GM18511 (cell line): ENCODE data around the gene ZC2HC1B.

Experiments used
- ATAC-seq: cut with Tn5 transposase; IDR thresholded peaks from one replicate; pipeline ENCODE4 v1.9.1; 2021; ENCODE audit warnings: mild to moderate bottlenecking, moderate library complexity; ENCODE audit not compliant: unreplicated experiment

Gene ZC2HC1B

DNA sequence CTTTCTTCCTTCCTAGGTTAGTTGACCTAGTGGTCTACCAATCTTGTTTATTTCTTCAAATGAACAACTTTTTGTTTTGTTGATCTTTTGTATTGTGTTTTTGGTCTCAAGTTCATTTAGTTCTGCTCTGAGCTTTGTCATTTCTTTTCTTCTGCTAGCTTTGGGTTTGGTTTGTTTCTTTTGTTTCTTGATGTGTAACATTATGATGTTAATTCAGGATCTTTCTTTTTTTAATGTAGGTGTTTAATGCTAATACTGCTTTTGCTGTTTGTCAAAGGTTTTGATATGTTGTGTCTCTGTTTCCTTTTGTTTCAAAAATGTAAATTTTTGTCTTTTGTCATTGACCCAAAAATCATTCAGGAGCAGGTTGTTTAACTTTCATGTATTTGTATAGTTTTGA, 65.7 kb downstream of the ZC2HC1B start:
- no peak for ATAC-seq

- ATAC-seq: no peak
Measured at GRCh38 chr6:143934331-143934730, 70.1 kb downstream of the ZC2HC1B start.

DNA sequence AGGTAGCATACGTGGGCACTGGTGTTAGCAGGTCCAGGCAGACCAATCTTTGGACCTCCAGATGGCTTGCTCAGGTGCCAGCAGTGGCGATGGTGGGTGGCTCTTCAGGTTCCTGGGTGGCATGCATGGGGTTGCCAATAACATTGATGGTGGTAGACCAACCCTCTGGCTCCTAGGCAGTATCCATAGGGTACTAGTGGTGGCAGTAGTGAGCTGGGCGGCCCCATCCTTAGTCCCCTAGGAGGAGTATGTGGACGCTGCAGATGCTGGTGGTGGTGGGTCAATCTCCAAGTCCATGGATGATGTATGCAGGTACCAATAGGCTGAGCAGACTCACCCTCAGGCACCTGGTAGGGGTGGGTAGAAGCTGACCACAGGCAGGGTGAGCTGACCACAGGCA, 70.6 kb downstream of the ZC2HC1B start:
- no peak for ATAC-seq

DNA sequence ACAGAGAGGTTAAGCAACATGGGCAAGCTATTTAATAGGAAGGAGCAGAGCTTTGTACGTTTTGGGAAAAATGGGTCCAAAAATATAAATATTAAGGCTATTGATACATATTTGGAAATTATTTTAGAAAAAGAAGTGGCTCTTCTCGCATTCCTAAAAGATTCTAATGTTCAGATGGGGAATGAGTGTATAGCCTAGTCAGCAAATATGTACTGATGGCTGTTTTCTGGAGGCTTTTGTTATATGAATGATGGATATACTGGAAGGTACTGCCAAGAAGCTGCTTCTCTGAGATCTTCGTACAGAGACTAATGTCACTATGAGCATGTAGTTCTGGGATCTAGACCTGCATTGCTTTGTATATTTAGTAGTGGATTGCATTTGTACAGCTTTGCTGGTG, 72.1 kb downstream of the ZC2HC1B start:
- no peak for ATAC-seq

DNA sequence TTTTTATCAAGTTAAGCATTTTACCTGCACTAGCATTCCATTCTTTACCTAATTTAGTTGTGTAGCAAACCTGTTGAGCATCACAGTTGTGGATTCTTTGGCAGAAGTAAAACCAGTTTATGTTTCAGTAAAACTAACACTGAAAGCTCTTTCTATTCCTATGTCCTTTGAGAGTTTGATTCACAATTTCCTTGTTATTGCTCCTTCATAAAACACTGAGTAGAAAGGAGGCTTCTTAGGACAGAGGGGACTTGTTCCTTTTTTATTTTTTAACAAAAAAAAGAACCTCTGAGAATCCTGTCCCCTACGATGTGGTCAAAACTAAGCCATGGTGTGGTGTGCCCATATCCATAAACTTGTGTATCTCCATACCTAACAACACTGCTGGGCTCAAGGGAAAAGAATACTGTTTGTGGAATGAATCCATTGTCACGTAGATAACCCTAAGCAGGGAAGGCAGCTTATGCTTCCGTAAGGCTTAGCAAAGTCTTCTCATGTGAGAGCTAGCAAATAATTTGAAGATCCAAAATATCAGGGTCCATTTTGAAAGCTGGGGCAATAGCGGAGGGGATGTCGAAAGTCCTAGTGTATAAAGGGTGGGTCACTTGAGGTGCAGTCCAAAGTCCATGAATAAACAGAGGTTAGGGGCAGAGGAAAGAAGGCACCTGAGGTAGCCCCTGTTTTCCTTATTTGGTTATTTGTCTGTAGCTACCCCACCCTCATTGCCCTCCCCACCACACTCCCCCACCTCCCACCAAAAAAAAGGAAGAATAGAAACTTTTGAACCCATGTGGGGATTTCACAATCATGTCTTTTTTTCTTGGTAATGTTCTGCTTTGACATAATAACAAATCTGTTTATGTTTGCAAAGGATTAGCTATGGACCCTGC, 72.7 kb downstream of the ZC2HC1B start:
- no peak for ATAC-seq

- no peak for ATAC-seq
Measured at GRCh38 chr6:143937668-143937970, 73.3 kb downstream of the ZC2HC1B start.

DNA sequence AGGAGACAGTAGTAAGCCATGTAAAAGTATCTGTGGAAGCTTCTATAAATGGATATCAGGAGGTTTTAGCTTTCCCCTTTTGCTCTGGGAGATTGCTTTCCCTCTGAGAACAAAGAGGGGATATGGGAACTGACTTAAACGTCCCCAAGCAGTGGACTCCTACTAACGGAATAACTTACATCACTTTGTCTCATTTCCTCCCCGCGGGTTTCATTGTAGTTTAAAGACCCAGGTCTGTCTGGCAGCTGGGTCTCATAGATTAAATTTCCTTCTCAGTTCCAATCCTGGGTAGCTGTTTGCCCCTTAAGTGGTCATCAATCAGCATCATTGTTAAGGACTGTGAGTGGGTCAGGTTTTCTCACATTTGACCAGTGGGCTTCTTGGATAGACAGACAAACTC, 75.1 kb downstream of the ZC2HC1B start:
- no peak for ATAC-seq

DNA sequence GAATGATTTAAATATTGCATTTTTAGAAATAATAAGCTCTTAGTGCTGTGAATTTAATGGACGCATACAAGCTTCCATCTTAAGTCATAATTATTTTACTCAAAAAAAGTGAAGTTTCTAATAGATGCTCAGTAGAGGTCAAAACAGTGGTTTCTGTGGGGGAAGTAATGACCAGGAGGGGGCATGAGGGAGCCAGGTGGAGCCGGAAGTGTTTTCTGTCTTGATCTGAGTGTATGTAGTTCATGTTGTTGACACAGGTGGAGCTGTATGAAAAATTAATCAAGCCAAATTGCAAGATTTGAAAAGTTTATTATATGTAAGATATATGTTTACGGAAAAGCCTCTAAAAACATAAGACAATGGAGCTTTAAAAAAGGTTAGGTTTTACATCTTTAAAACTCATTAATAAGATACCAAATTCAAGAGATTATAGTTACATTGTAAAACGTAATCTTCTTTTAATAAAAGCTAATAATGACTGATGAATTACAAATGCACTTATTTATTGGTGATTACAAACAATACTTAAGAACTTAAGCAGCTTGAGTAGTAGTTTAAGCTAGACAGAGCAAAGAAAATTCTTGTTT, 75.8 kb downstream of the ZC2HC1B start:
- ATAC-seq: peak; percentile 97

DNA sequence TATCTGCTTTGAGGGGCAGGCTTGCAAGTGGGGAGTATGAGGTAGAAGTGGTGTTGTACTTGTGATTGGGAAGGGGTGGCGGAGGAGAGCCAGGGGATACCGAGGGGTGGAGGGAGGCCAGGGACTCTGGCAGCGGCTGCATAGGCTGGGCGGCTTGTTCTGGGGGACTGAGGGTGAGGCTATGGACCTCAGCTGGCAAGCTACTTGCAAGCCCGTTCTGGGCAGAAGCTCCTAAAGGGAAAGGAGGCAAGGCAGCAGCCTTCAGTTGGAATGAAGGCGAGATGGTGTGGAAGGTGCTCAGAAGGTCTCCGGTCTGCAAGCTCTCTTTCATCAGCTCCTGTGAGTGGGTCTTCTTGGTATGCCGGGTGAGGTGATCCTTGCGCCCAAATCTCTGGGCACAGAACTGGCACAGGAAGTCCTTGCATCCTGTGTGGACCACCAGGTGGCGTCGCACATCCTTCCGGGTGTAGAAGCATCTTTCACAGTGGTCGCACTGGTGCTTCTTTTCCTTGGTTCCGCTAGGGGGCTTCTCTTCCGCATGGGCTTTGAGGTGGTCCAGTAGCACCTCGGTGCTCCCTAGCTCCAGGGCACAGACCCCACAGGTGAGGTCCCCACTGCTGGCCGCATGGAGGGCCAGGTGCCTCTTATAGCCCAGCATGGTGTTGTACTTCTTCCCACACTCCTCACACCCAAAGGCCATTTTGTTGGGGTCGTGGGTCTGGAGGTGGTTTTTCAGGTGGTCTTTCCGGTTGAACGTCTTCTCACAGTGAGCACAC, 77.8 kb downstream of the ZC2HC1B start:
- peak; percentile 57 for ATAC-seq

GRCh38 chr6:143948208-143948607, 83.9 kb downstream of the ZC2HC1B start:
- ATAC-seq: no peak

DNA sequence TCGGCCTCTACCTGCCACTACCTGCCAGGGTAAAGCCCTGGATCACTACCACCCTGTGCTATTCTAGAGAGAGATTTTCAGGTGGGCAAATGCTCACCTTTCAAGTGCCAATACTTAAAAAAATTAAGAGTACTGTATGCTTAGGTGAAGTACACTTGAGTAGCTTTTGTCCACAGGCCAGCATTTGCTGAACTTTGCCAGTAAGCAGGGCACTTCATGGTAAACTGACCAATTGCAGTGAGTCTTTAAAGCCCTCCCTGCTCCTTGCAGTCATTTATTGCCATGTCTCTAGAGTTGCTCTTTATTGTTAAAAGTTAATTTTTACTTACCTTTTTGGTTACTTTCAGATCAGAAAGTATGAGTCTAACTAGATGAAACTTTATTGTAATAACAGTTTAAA, 85.3 kb downstream of the ZC2HC1B start:
- ATAC-seq: no peak

DNA sequence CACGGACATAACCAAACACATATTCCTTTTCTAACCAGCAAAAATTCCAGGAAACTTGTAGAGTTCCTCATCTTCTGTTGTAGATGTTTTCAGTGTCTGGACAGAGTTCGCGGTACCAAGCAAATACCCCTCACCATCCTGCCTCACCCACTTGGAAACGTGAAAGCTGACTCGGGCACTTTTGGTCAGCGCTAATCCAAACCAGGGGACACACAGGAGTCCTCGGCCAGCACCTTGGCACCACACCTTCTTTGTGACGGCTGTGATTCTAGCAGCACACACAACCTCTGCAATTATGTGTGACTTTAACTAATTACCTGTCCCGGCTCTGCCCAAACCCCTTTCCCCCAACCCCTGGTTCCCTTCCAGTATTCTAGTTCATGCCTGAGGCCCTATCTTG, 85.7 kb downstream of the ZC2HC1B start:
- ATAC-seq: no peak

- ATAC-seq: no peak
Measured at GRCh38 chr6:143950875-143951274, 86.6 kb downstream of the ZC2HC1B start.

DNA sequence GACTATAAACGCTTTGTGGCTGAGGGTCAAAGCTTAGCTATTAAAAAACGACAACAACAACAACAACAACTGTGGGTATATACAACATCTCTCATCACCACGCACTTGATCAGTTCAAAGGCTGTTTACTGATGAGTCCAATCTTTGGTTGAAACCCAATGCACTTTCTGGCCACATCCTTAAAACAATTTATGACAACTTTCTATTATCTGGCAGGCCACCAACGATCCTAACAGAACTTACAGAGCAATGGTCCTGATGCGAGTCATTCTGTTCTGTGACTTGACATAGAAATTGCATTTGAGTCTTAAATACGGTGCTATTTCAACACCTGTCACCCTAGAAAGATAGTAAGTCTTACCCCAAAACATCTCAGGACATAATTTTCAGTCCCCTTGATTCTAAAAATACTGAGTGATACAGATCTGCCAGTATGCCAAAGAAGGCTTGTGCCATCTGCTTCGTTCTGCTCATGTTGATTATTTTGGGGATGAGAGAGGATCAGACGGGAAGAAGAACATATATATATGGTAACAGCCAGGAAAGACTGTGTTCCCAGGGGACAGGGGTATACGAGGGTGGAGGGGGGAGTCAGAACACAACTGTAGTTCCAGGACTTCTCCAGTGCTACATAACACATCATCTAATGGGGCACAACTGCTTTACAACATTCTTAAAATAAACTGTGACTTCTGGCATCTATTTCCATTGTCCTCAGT, 87.9 kb downstream of the ZC2HC1B start:
- ATAC-seq: no peak

- ATAC-seq: no peak
Measured at GRCh38 chr6:143952947-143953701, 88.8 kb downstream of the ZC2HC1B start.

DNA sequence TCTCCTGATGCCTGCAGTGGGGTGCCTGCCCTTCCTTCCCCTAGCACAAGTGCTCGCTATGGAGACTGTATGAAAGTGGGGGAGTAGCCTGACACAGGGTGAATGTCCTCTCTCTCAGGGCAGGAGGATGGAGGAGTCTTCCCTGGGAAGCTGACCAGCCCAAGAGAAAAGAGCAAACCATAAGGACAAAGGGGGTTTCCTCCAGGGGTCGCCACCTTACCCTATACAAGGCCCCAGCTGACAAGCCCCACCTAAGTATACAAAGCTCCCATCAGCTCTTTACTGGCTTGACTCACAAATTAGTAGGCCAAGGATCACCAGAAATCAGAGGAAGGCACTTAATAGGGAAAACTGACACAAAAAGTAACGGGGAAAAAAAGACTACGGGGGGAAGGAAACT, 89.6 kb downstream of the ZC2HC1B start:
- no peak for ATAC-seq

DNA sequence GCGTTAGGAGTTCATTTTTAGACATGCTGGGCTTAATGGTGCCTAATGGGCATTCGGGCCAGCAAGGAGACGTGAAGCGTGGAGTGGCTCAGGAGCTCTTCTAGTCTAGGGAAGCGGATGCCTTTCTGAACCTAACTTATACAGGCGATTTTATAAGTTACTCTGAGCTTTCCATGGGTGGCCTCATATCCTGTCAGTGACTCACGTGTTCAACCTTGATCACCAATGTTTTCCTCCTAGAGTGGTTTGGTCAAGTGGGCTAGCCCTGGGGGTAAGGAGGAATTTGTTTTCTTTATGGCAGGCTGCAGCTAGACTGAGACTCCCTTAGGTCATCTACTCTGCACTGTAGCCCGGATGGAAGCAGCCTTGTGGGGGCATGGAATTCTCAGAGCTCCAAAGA, 91.7 kb downstream of the ZC2HC1B start:
- ATAC-seq: no peak

GRCh38 chr6:143957679-143958274, 93.5 kb downstream of the ZC2HC1B start:
- no peak for ATAC-seq

GRCh38 chr6:143958839-143959399, 94.6 kb downstream of the ZC2HC1B start:
- no peak for ATAC-seq

DNA sequence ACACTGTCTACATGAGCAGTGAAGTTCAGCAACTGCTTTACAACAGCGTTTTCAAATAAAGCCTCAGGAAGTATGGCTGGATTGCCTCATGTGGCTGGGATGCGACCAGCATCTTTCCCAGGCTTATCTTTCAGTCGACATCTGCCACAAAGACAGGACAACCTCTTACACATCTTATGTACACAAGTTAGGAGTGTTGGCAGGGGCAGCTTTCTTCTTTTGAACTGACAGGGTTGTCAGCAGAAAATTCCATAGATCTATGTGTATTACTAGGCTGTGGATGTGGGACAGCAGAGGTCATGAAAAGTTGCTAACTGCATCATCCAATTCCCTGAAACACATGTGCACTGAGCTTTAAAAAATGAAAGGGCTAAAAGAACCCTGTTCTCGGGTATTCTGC, 95.7 kb downstream of the ZC2HC1B start:
- no peak for ATAC-seq
